Measurements from ENCODE around the gene CLMN.

The CLMN gene

DNA sequence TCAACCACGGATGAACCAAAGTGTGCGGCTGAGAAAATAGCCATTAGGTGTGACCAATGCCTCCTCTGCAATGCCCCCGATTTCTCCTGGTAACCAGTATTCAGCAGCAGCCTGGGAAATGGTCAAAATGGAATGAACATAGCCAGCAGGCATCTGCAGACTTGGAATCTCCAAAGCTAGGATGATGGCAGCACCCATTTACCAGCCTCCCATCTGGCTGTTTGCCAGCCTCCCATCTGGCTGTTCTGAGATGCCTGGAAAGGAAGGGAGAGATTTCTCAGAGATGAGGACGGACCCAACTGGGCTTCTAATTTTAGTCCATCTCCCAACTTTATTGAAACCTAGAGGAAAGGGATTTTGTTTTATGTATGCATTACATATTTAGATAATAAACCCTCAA lies 16.2 kb downstream of the CLMN start:
- no peak for DNase-seq (ENCODE audit: low spot score)

DNA sequence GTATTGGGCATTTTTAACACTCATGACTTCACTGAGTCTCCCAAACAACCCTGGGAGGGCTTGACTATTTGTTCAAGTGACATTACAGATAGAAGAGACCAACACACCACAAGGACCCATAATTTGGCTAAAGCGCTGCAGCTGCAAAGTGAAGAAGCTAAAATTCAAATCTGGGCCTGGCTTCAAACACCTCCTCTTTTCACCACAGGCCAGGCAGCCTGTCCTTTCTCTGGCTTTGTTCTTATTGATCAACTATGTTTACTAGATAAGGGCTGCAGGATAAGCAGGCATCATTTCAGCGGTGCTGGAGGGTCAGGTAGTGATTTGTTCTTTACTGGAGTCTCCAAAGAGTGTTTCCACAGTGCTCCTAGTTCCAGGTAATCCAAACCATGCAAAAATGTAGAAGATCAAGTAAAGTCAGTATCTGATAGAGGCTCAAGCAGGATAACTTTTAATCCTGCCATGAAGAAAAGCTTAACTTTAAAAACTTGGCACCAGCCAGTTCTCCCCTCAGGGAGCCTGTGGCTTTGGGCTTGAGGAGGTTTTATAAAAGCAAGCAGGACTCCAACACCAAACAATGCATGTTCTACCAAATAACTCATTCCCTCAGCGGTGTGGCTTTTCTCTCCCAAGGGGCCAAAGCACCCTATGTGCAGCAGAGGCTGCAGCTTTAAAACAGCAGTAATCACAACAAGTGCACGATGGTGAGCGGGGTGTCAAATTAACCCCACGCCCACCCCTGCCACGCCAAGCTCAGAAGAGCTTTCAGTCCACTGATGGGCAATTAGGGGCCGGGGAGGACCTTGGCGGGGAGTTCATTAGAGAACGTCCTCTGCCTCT lies 16.8 kb downstream of the CLMN start:
- DNase-seq (ENCODE audit: low spot score): no peak

DNA sequence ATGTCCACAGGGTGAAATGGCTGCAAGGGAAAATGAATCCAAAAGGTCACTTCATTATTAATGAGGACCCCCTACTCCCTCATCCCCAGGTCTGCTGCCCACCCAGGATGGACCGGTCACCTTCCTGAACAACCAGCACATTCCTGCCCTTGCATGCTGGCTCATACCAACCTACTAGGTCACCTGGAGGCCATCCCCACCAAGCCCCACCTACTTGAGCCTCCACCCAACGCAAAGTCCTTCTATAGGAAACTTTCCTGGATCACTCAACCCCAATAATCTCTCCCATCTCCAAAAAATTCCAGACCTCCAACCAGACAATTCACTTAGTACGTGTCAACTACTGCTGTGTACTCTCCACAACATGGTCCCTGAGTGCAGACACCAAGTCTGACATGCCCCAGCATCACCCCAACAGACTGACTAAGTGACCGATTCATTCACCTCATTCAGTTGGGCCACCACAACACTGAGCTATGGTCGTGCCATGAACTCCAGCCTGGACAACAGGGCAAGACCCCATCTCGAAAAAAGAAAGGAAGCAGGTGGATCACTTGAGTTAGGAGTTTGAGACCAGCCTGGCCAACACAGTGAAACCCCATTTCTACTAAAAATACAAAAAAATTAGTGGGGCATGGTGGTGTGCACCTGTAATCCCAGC lies 18.1 kb downstream of the CLMN start:
- DNase-seq (ENCODE audit: low spot score): no peak

DNA sequence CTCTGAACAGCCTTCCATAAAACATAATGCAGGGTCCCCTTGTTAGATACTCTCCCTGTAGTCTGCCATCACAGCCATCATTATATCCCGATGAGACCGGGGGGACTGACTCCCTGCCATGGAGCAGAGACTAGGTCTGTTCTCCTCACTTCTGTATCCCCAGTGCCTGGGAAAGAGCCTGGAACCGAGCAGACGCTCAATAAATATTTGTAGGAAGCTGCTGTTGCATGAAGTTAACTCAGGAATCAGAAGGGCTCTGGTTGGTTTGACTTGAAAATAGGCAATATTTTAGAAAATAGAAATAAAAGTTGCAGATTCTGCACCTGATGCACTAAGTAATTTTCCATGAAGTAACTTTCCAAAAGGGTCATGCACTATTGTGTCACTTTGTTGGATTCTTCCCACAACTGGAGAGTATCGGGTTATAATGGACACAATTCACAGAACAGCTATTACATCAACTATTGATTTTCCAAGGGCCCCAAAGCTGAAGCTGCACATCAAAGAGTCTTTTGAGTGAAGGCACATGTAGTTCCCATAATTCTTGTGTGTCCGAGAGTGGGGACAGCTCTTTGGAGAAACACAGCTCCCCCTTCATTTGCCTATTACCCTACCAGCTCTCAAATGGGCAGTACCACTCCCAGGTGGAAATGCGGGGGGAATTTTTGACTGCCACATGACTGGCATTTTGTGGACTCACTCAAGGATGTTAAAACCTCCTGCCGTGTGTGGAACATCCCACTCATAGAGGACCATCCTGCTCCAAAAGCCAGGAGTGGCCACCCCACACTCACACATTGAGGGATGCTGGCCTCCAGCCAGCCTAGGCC lies 18.8 kb downstream of the CLMN start:
- DNase-seq (ENCODE audit: low spot score): no peak

DNA sequence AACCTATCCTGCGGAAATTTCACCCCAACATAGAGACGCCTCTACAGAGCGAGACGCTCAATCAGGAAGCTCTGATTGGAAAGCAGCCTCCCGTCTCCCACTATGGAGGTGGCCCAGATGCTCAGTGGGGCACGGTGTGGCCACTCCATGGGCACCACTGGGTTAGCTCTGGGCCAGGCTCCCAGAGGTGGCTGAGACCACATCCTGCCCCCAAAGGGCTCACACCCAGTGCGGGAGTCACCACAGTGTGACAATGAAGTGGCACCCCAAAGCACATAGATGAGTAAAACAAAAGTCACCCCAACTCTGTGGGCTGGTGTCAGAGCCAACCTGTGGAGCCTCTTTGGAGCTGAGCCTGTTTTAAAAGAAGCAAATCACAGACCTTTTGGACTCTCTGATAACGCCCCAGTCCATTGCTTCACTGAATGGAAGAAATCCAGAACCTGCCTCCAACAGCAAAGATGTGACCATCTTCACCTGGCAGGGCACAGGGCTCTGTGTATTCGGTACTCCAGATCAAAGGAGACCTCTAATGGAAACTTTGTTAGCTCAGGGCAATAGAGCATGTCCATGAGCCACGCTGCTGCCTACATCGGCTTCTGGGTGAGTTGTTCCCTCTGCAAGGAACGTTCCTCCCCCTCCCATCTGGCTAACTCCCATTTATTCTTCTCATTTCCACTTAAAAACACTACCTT lies 19.6 kb downstream of the CLMN start:
- no peak for DNase-seq (ENCODE audit: low spot score)

DNA sequence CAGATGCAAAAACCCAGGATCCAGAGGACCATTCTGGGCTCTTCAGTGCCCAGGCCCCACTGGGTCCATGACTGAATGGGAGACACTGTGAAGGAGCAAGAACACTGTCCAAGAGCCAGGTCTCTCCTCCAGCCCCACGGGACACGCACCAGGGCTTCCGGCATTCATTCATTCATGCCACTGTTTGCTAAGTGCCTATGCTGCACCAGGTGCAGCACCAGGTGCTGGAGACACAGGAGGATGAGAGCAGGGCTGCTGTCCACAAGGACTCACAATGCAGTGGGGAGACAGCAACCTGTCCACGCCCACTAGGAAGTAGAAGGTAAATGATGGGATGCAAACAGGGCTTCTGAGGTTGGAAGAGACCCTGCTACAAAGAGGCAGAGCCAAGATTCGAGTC lies 20.4 kb downstream of the CLMN start:
- no peak for DNase-seq (ENCODE audit: low spot score)

DNA sequence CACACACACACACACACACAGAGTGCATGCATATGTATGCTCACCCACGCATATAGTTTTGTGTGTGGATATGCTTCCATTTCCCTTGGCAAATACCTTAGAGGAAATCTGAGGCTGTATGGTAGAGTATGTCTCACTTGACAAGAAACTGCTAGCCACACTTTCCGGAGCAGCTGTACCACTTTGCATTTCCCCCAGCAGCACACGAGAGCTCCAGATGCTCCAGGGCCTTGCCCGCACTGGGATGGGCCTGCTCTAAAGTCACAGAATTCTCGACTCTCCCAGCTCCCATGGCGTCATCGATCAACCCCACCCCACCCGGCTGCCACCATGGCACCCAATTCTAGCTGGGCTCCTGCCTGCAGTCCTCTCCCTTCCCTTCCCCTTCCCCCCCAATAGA lies 21.9 kb downstream of the CLMN start:
- DNase-seq (ENCODE audit: low spot score): no peak

DNA sequence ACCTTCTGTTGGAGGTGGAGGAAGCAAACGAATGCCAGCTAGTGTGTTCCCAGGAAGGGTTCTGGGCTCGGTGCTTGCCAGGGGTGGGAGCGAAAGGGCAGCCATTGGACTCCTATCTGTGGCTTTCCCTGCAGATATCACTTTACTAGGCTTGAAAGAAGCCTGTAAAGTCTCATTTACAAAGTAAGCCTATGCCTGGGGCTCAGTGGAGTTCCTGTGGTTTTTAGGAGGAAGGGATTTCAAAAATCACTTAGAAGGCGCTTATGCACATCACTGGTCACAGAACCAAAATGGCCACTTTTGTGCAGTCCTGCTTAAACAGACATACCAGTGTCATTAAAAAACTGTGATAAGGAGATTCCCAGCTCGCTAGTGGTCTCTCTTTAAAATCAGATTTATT lies 22.7 kb downstream of the CLMN start:
- no peak for DNase-seq (ENCODE audit: low spot score)

GRCh38 chr14:95295600-95296376 lies 23.9 kb downstream of the CLMN start:
- DNase-seq (ENCODE audit: low spot score): no peak

DNA sequence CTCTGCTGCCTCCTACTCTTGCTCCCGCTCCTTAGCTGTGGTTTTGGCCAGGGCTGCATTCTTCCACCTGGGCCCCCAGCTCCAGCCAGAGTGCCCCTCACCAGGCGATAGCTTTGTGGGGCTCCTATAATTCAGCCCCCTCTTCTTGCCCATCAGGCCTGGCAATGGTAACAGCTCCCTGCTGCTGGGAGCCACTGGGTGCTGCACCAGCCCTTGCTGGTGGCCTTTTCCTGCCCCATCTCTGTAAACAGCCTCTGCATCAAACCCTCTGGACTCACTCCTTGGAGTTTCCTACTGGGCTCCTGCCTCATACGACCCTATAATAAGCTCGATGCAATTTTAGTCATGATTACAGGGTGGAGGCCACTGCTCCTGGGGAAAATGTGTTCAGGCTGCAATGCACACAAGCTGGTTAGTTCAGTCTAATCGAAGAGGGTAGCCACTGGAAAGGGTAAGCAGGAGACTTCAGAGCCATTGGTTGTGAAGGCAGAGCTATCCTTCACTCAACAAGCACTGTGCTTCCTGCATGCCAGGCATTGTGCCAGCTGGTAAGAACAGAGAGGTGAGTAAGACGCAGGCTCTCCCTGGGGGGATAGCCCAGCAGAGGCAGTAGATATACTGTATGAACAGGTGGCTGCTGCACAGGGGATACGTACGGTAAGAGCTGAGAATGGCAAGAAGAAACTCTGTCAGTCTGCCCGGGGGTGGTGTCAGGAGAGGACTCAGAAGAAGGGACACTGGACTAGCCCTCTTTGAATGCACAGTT lies 24.7 kb downstream of the CLMN start:
- DNase-seq (ENCODE audit: low spot score): no peak

GRCh38 chr14:95294320-95294719 lies 25.4 kb downstream of the CLMN start:
- DNase-seq (ENCODE audit: low spot score): no peak

DNA sequence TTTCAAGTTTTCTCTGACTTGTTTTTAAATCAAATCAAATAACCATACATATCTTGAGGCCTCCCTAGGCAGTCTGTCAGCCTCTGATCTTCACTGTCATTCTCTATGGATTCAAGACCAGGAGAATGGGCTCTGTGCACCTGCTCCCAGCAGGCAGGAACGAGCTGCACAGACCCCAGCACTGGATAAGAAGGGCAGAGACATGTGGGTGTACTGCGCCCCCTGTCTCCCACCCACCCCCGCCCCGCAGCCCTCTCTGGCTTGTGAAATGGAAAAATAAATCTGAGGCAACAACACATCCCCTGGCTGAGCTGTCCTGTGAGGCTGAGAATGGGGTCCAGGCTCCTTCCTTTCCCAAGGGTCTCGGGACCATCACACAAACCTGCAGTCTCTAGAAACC lies 26.3 kb downstream of the CLMN start:
- no peak for DNase-seq (ENCODE audit: low spot score)

DNA sequence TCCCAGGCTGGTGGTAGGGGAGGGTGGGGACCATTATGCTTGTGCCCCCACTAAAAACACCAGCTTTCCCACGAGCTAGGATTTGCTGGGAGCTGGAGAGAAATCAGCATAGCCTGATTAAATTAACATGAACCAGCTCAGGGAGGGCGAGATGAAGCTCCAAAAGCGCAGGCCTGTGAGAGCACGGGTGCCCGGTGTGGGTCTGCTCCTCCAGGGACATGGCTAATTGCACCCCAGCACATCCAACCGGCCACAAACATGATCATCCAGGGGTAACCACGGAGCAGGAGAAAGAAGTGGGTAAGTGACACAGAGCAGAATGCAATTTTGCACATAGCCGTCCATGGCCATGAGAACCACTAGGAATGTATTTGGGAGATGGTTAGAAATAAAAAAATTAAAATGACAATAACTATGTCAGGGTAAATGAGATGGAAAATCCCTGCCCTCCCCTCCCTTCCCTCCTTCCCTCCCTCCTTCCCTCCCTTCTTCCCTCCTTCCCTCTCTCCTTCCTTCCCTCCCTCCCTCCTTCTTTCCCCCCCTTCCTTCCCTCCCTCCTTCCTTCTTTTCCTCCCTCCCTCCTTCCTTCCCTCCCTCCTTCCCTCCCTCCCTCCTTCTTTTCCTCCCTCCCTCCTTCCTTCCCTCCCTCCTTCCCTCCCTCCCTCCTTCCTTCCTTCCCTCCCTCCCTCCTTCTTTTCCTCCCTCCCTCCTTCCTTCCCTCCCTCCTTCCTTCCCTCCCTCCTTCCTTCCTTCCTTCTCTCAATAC lies 26.9 kb downstream of the CLMN start:
- no peak for DNase-seq (ENCODE audit: low spot score)

DNA sequence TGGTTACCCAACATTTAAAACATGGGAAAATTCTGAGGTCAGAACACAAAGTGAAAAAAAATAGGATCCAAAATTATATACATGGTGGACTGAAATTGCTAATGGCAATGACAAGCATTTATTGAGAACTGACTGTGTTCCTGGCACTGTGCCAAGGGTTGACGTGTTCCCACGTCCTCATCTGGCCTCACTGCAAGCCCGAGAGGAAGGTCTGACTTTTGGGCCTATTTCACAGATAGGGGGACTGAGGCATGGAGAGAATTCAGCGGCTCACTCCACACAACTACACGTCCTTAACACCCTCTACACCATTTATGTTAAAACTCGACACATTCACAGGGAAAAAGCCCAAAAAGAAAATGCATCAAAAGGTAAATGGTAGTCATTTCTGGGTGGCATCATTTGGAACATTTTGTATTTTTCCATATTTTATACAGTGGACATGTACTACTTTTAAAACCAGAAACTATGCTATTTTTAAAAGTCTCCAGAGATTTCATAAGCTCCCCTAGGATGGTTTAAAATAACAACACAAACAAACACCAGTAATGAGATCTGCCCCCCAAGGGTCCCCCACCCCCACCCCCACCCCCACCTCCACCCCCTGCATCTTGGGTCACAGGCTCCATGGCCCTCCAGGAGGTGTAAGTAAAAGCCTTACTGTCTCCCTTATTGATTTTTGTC lies 27.7 kb downstream of the CLMN start:
- no peak for DNase-seq (ENCODE audit: low spot score)

DNA sequence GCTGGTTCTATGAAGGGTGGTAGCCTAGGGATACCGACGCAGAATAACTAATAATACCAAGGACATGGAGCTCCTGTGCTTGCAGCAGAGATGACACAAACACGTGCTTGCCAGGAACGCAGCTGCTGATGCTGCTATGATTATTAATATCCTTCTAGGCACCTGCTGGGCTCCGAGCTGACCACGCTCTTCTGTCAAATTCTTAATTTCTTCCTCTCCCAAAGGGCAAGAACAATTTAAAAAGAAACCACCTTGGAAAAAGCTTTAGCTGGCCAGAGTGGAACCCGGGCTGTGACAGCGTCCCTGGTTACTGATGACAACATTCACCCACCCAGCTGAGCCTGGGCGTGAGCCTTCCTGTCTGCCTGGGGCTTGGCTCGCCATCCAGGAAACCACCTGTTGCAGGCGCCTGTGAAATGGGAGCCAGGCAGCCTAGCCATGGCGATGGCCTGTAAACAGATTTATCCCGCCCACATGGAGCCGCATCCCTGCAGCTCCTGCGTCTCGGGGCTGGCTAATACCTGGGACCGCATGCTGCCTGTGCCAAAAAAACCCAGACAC lies 28.8 kb downstream of the CLMN start:
- no peak for DNase-seq (ENCODE audit: low spot score)

DNA sequence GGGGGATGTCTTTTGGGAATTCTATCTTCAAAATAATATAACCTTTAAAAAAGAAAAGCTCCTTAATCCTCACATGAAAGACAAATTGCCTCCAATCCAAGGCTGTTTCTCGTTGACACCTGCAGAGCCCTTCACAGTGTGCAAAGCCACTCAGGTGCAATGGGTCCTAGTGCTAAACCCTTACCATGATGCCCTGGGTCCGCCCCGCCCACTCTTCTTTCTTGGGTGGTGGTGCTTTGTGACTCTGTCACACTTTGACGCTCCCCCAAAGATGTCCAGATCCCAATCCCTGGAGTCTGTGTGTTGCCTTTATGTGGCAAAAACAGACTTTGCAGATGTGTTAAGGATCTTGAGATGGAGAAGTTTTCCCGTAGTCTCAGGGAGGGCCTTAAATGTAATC lies 29.7 kb downstream of the CLMN start:
- no peak for DNase-seq (ENCODE audit: low spot score)

DNA sequence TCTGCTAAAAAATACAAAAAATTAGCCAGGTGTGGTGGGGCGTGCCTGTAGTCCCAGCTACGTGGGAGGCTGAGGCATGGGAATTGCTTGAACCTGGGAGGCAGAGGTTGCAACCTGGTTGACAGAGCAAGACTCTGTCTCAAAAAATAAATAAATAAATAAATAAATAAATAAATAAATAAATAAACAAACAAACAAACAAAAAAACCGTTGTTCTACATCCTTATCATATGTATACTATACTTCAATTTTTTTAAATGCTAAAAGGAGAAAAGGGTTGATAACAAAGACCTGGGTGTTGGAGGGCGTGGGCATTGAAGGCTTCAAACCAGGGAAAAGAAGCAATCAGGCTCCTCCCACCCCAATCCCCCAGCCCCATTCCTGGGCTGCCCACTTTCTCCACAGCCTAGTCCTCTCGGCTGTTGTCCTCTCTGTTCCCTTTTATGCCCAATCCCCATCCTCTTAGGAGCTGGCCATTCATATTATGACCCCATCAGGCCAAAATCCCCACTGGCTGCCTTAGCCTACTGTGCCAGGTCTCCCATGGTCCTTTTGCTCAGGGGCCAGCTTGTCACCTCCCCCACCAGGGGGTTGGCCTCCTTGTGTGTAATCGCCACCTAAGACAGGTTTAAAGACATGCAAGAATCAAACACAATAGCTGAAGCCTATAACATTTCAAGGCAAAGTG lies 30.2 kb downstream of the CLMN start:
- no peak for DNase-seq (ENCODE audit: low spot score)

DNA sequence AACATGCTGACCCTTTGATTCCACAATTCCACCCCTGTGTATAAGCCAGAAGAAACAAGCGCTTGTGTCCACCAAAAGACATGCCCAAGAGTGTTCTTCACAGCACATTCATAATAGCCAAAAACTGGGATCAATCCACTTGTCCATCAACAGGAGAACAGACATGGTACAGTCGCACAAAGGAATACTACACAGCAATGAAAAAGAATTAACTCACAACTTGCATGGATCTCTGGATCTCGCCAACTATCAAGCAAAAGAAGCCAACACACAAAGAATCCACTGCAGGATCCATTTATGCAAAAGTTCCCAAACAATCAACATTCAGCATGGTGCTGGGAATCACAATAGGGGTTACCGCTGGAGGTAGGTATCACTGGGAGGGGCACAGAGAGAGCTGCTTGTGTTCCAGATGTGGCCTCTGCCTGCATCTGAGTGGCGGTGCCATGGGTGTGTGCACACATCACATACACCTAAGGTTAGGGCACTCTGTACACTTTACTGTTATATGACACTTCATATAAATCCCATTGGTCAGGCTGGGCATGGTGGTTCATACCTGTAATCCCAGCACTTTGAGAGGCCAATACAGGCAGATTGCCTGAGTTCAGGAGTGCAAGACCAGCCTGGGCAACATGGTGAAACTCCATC lies 30.9 kb downstream of the CLMN start:
- DNase-seq (ENCODE audit: low spot score): no peak

All from CD4-positive, alpha-beta T cell treated with Interleukin-2 at 100 ng/mL for 4 hours (primary cell).